Astrocyte (in vitro differentiated cells and primary cell): ENCODE measurements around the gene NFKBIL1.

Experiments used
- EZH2 ChIP-seq: IDR thresholded peaks from 2 replicates; pipeline ENCODE4 v1.6.1; 2012; ENCODE audit warnings: mild to moderate bottlenecking, low read length, inconsistent platforms; ENCODE audit not compliant: insufficient read depth
- TF ChIP-seq, protein P1 (sequence below): IDR thresholded peaks from 2 replicates; pipeline ENCODE4 v1.5.1; 2011; ENCODE audit warnings: low read depth, mild to moderate bottlenecking, inconsistent platforms, low read length, moderate library complexity; ENCODE audit not compliant: insufficient read depth

DNA sequence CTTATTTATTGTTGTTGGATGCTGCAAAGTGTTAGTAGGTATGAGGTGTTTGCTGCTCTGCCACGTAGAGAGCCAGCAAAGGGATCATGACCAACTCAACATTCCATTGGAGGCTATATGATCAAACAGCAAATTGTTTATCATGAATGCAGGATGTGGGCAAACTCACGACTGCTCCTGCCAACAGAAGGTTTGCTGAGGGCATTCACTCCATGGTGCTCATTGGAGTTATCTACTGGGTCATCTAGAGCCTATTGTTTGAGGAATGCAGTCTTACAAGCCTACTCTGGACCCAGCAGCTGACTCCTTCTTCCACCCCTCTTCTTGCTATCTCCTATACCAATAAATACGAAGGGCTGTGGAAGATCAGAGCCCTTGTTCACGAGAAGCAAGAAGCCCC lies 37.4 kb upstream of the NFKBIL1 start:
- TF ChIP-seq, protein P1, sequence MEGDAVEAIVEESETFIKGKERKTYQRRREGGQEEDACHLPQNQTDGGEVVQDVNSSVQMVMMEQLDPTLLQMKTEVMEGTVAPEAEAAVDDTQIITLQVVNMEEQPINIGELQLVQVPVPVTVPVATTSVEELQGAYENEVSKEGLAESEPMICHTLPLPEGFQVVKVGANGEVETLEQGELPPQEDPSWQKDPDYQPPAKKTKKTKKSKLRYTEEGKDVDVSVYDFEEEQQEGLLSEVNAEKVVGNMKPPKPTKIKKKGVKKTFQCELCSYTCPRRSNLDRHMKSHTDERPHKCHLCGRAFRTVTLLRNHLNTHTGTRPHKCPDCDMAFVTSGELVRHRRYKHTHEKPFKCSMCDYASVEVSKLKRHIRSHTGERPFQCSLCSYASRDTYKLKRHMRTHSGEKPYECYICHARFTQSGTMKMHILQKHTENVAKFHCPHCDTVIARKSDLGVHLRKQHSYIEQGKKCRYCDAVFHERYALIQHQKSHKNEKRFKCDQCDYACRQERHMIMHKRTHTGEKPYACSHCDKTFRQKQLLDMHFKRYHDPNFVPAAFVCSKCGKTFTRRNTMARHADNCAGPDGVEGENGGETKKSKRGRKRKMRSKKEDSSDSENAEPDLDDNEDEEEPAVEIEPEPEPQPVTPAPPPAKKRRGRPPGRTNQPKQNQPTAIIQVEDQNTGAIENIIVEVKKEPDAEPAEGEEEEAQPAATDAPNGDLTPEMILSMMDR, result no peak
- no peak for TF ChIP-seq EZH2
